GM12865 (cell line): ENCODE data around the gene SLC16A12.
A peak's percentile ranks its signal among the peaks of the same experiment; 100 is the strongest.

Source experiments
- DNase-seq: peaks from one replicate; pipeline ENCODE4 v3.0.0; 2010; ENCODE audit warnings: low read depth
- H3K4me3 ChIP-seq: 2 replicates; pipeline ENCODE4 v1.5.1; 2011; ENCODE audit warnings: mild to moderate bottlenecking, low read depth, low read length, control low read depth
- CTCF ChIP-seq: IDR thresholded peaks from 2 replicates; pipeline ENCODE4 v1.5.1; 2011; ENCODE audit warnings: low read length, control low read depth, low read depth, inconsistent platforms; ENCODE audit not compliant: insufficient read depth; ENCODE audit errors: missing control alignments

The SLC16A12 gene

GRCh38 chr10:89428877-89429276, 106.5 kb downstream of the SLC16A12 start:
- no peak for TF ChIP-seq CTCF
- H3K4me3 ChIP-seq, result no peak overlapping the region
- DNase-seq, result no peak

- no peak for DNase-seq
- TF ChIP-seq CTCF, result no peak
- no peak overlapping the region for H3K4me3 ChIP-seq
Measured at GRCh38 chr10:89427629-89428028, 107.8 kb downstream of the SLC16A12 start.

- peak; percentile 58 for DNase-seq
- no peak overlapping the region for H3K4me3 ChIP-seq
- TF ChIP-seq CTCF, result peak; percentile 57
Measured at GRCh38 chr10:89426230-89426868, 109.0 kb downstream of the SLC16A12 start.

GRCh38 chr10:89425000-89425399, 110.4 kb downstream of the SLC16A12 start:
- no peak for DNase-seq
- H3K4me3 ChIP-seq, result no peak overlapping the region
- no peak for TF ChIP-seq CTCF

GRCh38 chr10:89421018-89421476, 114.3 kb downstream of the SLC16A12 start:
- no peak for TF ChIP-seq CTCF
- DNase-seq, result no peak
- no peak overlapping the region for H3K4me3 ChIP-seq

- H3K4me3 ChIP-seq, result no peak overlapping the region
- peak; percentile 17 for DNase-seq
- TF ChIP-seq CTCF, result peak; percentile 31
Measured at GRCh38 chr10:89419548-89419947, 115.8 kb downstream of the SLC16A12 start.

- no peak for DNase-seq
- TF ChIP-seq CTCF, result no peak
- no peak overlapping the region for H3K4me3 ChIP-seq
Measured at GRCh38 chr10:89416465-89416864, 118.9 kb downstream of the SLC16A12 start.
